Astrocyte (in vitro differentiated cells and primary cell): ENCODE data around the gene EXD3.

Source experiments
- EZH2 ChIP-seq: IDR thresholded peaks from 2 replicates; pipeline ENCODE4 v1.6.1; 2012; ENCODE audit warnings: mild to moderate bottlenecking, low read length, inconsistent platforms; ENCODE audit not compliant: insufficient read depth
- TF ChIP-seq, protein P1 (sequence below): IDR thresholded peaks from 2 replicates; pipeline ENCODE4 v1.5.1; 2011; ENCODE audit warnings: low read depth, mild to moderate bottlenecking, inconsistent platforms, low read length, moderate library complexity; ENCODE audit not compliant: insufficient read depth

DNA sequence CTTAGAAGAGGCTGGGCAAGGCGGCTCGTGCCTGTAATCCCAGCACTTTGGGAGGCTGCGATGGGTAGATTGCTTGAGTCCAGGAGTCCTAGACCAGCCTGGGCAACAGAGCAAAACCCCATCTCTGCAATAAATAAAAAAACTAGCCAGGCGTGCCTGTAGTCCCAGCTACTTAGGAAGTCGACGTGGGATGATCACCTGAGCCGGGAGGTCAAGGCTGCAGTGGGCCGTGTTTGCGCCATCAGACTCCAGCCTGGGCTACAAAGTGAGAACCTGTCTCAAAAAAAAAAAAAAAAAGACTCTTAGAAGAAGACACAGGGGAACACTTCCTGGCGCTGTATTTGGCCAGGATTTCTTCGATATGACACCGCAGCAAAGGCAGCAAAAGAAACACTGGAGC is 97.2 kb downstream of the EXD3 start:
- TF ChIP-seq, protein P1, sequence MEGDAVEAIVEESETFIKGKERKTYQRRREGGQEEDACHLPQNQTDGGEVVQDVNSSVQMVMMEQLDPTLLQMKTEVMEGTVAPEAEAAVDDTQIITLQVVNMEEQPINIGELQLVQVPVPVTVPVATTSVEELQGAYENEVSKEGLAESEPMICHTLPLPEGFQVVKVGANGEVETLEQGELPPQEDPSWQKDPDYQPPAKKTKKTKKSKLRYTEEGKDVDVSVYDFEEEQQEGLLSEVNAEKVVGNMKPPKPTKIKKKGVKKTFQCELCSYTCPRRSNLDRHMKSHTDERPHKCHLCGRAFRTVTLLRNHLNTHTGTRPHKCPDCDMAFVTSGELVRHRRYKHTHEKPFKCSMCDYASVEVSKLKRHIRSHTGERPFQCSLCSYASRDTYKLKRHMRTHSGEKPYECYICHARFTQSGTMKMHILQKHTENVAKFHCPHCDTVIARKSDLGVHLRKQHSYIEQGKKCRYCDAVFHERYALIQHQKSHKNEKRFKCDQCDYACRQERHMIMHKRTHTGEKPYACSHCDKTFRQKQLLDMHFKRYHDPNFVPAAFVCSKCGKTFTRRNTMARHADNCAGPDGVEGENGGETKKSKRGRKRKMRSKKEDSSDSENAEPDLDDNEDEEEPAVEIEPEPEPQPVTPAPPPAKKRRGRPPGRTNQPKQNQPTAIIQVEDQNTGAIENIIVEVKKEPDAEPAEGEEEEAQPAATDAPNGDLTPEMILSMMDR, result no peak
- TF ChIP-seq EZH2, result no peak
